SK-N-MC (cell line): ENCODE data around the gene FOLR3.

ENCODE experiments used
- EZH2 ChIP-seq: fragments of 200-600 bp; sonication (generic); IDR thresholded peaks from one replicate; pipeline ENCODE4 v1.6.1; 2017; ENCODE audit warnings: antibody characterized with exemption
- FOXP2 ChIP-seq: optimal IDR thresholded peaks from 2 replicates; pipeline ENCODE3; 2011; ENCODE audit warnings: mild to moderate bottlenecking, moderate library complexity; ENCODE audit not compliant: insufficient read depth; ENCODE audit errors: extremely low read length, control extremely low read depth
- POLR2AphosphoS5 ChIP-seq: IDR thresholded peaks from 2 replicates; pipeline ENCODE4 v1.6.1; 2012; ENCODE audit warnings: mild to moderate bottlenecking, low read depth, low read length, borderline replicate concordance

- TF ChIP-seq EZH2 (no peak), POLR2AphosphoS5 (peak; percentile 97), FOXP2 (no peak)
These were observed 23.2 kb upstream of the FOLR3 start, which contains the start of gene ANAPC15 for GRCh38 chr11:72112143-72112977.
